H1 (cell line): Measurements from ENCODE around the gene PCDH9. TPM values are rescaled to one million over a fixed set of nuclear protein-coding genes. Genes with fewer than 3 reads are reported as not detected.

Source experiments
- CTCF ChIA-PET: fragments of 300-600 bp; sonication (Branson Sonifier 250); formaldehyde crosslinking; loops from one replicate; lab custom pipeline; 2021; ENCODE audit not compliant: partially characterized antibody; lab: Charles Lee
- POLR2A ChIA-PET: fragments of 300-600 bp; sonication (Branson Sonifier 250); formaldehyde crosslinking; loops from one replicate; lab custom pipeline; 2021; ENCODE audit warnings: inconsistent platforms; ENCODE audit not compliant: partially characterized antibody; lab: Charles Lee
- DNase-seq, 2 experiments: peaks; one replicate each; pipeline versions ENCODE4 v3.0.0 to v3.0.0-alpha.2; 2010 to 2022; ENCODE audit warnings: low spot score in 2 of 2, low read depth in 1 of 2, mixed read lengths in 1 of 2
- FAIRE-seq: peaks from 2 replicates; lab custom pipeline; 2011; peaks lifted over from hg19 to GRCh38; lab: Jason Lieb, UNC
- H2AFZ ChIP-seq: 2 replicates; pipeline ENCODE4 v1.8.1; 2012; ENCODE audit warnings: low read length, inconsistent platforms
- H2AK5ac ChIP-seq: 2 replicates; pipeline ENCODE4 v1.6.1; 2013; ENCODE audit warnings: low read depth, low read length
- H2BK120ac ChIP-seq: replicated peaks from 2 replicates; pipeline ENCODE3; 2013; ENCODE audit warnings: low read depth, low read length, inconsistent platforms
- H2BK12ac ChIP-seq: 2 replicates; pipeline ENCODE4 v1.6.1; 2013; ENCODE audit warnings: low read depth, low read length
- H2BK15ac ChIP-seq: 2 replicates; pipeline ENCODE4 v1.6.1; 2013; ENCODE audit warnings: low read length
- H2BK20ac ChIP-seq: 2 replicates; pipeline ENCODE4 v1.6.1; 2013; ENCODE audit warnings: low read length
- H2BK5ac ChIP-seq: 2 replicates; pipeline ENCODE4 v1.6.1; 2013; ENCODE audit warnings: low read depth, low read length
- H3K14ac ChIP-seq: 2 replicates; pipeline ENCODE4 v1.6.1; 2013; ENCODE audit warnings: inconsistent platforms; ENCODE audit not compliant: insufficient read length
- H3K18ac ChIP-seq: 2 replicates; pipeline ENCODE4 v1.6.1; 2013; ENCODE audit warnings: low read length; ENCODE audit errors: extremely low read depth
- H3K23ac ChIP-seq: 2 replicates; pipeline ENCODE4 v1.6.1; 2013; ENCODE audit warnings: inconsistent platforms; ENCODE audit not compliant: insufficient read length
- H3K23me2 ChIP-seq: 2 replicates; pipeline ENCODE4 v1.6.1; 2013; ENCODE audit warnings: low read depth, low read length
- H3K27ac ChIP-seq: 2 replicates; pipeline ENCODE4 v1.6.1; 2011; ENCODE audit warnings: low read depth, low read length, inconsistent platforms
- H3K27me3 ChIP-seq, 4 experiments: replicated peaks in 1 of 4; 1 replicate in 1 of 4; 2 replicates in 3 of 4; pipeline versions ENCODE4 v1.6.1 to v1.8.1; 2011 to 2013; ENCODE audit warnings: low read length in 3 of 4, mild to moderate bottlenecking in 3 of 4, inconsistent platforms in 2 of 4, mixed read lengths in 2 of 4, moderate library complexity in 1 of 4; ENCODE audit not compliant: control insufficient read depth in 3 of 4, insufficient read depth in 3 of 4; ENCODE audit errors: extremely low read depth in 1 of 4
- H3K36me3 ChIP-seq, 4 experiments: 2 replicates each; pipeline versions ENCODE4 v1.6.1 to v1.8.1; 2011 to 2013; ENCODE audit warnings: mild to moderate bottlenecking in 4 of 4, low read length in 3 of 4, moderate library complexity in 2 of 4, control low read depth in 1 of 4, inconsistent platforms in 1 of 4; ENCODE audit not compliant: insufficient read depth in 4 of 4, control insufficient read depth in 2 of 4
- H3K4ac ChIP-seq: replicated peaks from 2 replicates; pipeline ENCODE3; 2013; ENCODE audit warnings: low read length, low read depth, mixed read lengths, inconsistent platforms; ENCODE audit not compliant: insufficient read length
- H3K4me1 ChIP-seq, 4 experiments: replicated peaks in 1 of 4; 1 replicate in 1 of 4; 2 replicates in 3 of 4; pipeline versions ENCODE4 v1.6.1 to v1.8.1; 2011 to 2013; ENCODE audit warnings: low read length in 3 of 4, inconsistent platforms in 2 of 4, mixed read lengths in 1 of 4; ENCODE audit not compliant: insufficient read depth in 4 of 4, control insufficient read depth in 3 of 4
- H3K4me2 ChIP-seq, 2 experiments: 2 replicates each; pipeline versions ENCODE4 v1.6.1 to v1.8.1; 2011 to 2013; ENCODE audit warnings: low read depth in 2 of 2, low read length in 2 of 2, control low read depth in 1 of 2, inconsistent platforms in 1 of 2, mild to moderate bottlenecking in 1 of 2; ENCODE audit not compliant: insufficient read depth in 1 of 2
- H3K4me3 ChIP-seq, 4 experiments: fragments of 200-600, 300-600 bp in 1 of 4; sonication (generic), shearing (Covaris generic), sonication (Bioruptor Twin) in 1 of 4; 2 replicates each; pipeline versions ENCODE4 v1.5.1 to v1.8.1; 2011 to 2016; ENCODE audit warnings: low read length in 4 of 4, low read depth in 3 of 4, control low read depth in 2 of 4, inconsistent platforms in 2 of 4, mild to moderate bottlenecking in 2 of 4, mixed read lengths in 1 of 4, moderate library complexity in 1 of 4; ENCODE audit not compliant: insufficient read depth in 2 of 4; ENCODE audit errors: extremely low read depth in 1 of 4
- H3K56ac ChIP-seq: replicated peaks from 2 replicates; pipeline ENCODE3; 2013; ENCODE audit warnings: low read depth, mild to moderate bottlenecking, mixed read lengths, low read length, inconsistent platforms; ENCODE audit not compliant: insufficient read length
- H3K79me1 ChIP-seq: 2 replicates; pipeline ENCODE4 v1.6.1; 2013; ENCODE audit warnings: low read depth, low read length, control low read depth
- H3K79me2 ChIP-seq, 2 experiments: 2 replicates each; pipeline versions ENCODE4 v1.6.1 to v1.8.1; 2012 to 2013; ENCODE audit warnings: low read length in 2 of 2, mild to moderate bottlenecking in 2 of 2, inconsistent platforms in 1 of 2; ENCODE audit not compliant: insufficient read depth in 2 of 2, control insufficient read depth in 1 of 2
- H3K9ac ChIP-seq, 4 experiments: replicated peaks in 1 of 4; 1 replicate in 1 of 4; 2 replicates in 3 of 4; pipeline versions ENCODE4 v1.6.1 to v1.8.1; 2011 to 2013; ENCODE audit warnings: low read depth in 3 of 4, low read length in 3 of 4, control low read depth in 2 of 4, mild to moderate bottlenecking in 2 of 4, moderate library complexity in 2 of 4, inconsistent platforms in 1 of 4; ENCODE audit errors: extremely low read depth in 1 of 4
- H3K9me3 ChIP-seq, 2 experiments: 2 replicates each; pipeline versions ENCODE4 v1.6.1 to v1.8.1; 2012 to 2013; ENCODE audit warnings: mild to moderate bottlenecking in 2 of 2, moderate library complexity in 2 of 2, control low read depth in 1 of 2, inconsistent platforms in 1 of 2, low read depth in 1 of 2, low read length in 1 of 2, mixed read lengths in 1 of 2; ENCODE audit not compliant: insufficient read depth in 2 of 2
- H4K20me1 ChIP-seq, 2 experiments: replicated peaks in 1 of 2; 2 replicates each; pipeline versions ENCODE3 to v1.8.1; 2011 to 2013; ENCODE audit warnings: inconsistent platforms in 2 of 2, low read length in 2 of 2, mild to moderate bottlenecking in 1 of 2; ENCODE audit not compliant: insufficient read depth in 2 of 2, control insufficient read depth in 1 of 2
- H4K5ac ChIP-seq: 2 replicates; pipeline ENCODE4 v1.6.1; 2013; ENCODE audit warnings: low read length, low read depth, mixed read lengths, inconsistent platforms; ENCODE audit not compliant: insufficient read length
- H4K8ac ChIP-seq: 2 replicates; pipeline ENCODE4 v1.8.0; 2013; ENCODE audit warnings: mild to moderate bottlenecking, moderate library complexity, low read length, inconsistent platforms; ENCODE audit not compliant: insufficient read depth; ENCODE audit errors: extremely low read depth
- H4K91ac ChIP-seq: replicated peaks from 2 replicates; pipeline ENCODE3; 2013; ENCODE audit warnings: low read length, mixed read lengths, inconsistent platforms; ENCODE audit not compliant: insufficient read length
- CREB1 ChIP-seq: IDR thresholded peaks from 2 replicates; pipeline ENCODE4 v1.6.1; 2012; ENCODE audit warnings: inconsistent platforms
- FOSL1 ChIP-seq: IDR thresholded peaks from 2 replicates; pipeline ENCODE4 v1.6.1; 2011; ENCODE audit warnings: mild to moderate bottlenecking, low read depth, low read length, moderate library complexity; ENCODE audit not compliant: insufficient read depth
- JUN ChIP-seq: IDR thresholded peaks from 2 replicates; pipeline ENCODE4 v1.6.1; 2011; ENCODE audit warnings: low read depth, mild to moderate bottlenecking, improper control_type of control experiment, low read length
- NANOG ChIP-seq: IDR thresholded peaks from 2 replicates; pipeline ENCODE4 v1.6.1; 2011; ENCODE audit warnings: low read length, low read depth, mild to moderate bottlenecking, inconsistent platforms; ENCODE audit not compliant: insufficient read depth, poor library complexity, severe bottlenecking
- TAF7 ChIP-seq: optimal IDR thresholded peaks from 2 replicates; pipeline ENCODE3; 2011; ENCODE audit warnings: low read depth, mild to moderate bottlenecking, inconsistent platforms, low read length, moderate library complexity, borderline replicate concordance
- USF2 ChIP-seq: IDR thresholded peaks from 2 replicates; pipeline ENCODE4 v1.6.1; 2011; ENCODE audit warnings: low read length, improper control_type of control experiment
- WGBS, 2 experiments: shearing (Covaris generic) in 1 of 2; methylation state at CpG; one replicate each; pipeline versions ENCODE4 v1.1.6 to v1.1.7; 2013 to 2015; ENCODE audit warnings: low lambda C conversion rate in 2 of 2, mixed read lengths in 2 of 2, inconsistent platforms in 1 of 2, low coverage in 1 of 2, missing lambda C conversion rate in 1 of 2; ENCODE audit not compliant: insufficient replicate concordance in 2 of 2, insufficient coverage in 1 of 2, insufficient read length in 1 of 2; ENCODE audit errors: extremely low coverage in 1 of 2, missing lambda C conversion rate in 1 of 2; 5-methylcytosine and 5-hydroxymethylcytosine counted together
- polyA plus RNA-seq, 7 experiments: library from polyadenylated mRNA; depleted of rRNA in 3 of 7; stranded (reverse) in 5 of 7; unstranded in 2 of 7; fragments of >200 nt in 5 of 7; fragments of 200-250 nt in 2 of 7; gene quantifications; 1 replicate in 5 of 7; 2 replicates in 1 of 7; 4 replicates in 1 of 7; pipeline versions ENCODE4 v1.2.1 to v1.2.3, GENCODE V29; 2011 to 2013; ENCODE audit warnings: missing spikeins in 2 of 7, mixed read lengths in 2 of 7
- total RNA-seq: library from RNA; stranded (reverse); fragmentation: NEBNext Ultra II Directional; extraction: Animal tissue kit (Norgen Biotek cat#: 25700); gene quantifications from 2 replicates; pipeline ENCODE4 v1.2.1, GENCODE V29; 2021

PCDH9 gene
- total and polyA plus RNA-seq, 2 of the 8 experiments (the other 6 are each of a cell fraction or from before 2014, with no cell fraction given), result 0.12 to 0.60 TPM

GRCh38 chr13:66483712-66484111, 746.4 kb downstream of the PCDH9 start:
- H2AK5ac ChIP-seq, result no peak overlapping the region
- ChIA-PET CTCF (interaction anchor here (1.3 to 1.4 kb wide), 2 partner anchors 9 to 14 kb away, joined by 4 read pairs; no protein-coding TSS in a partner anchor), POLR2A (no interaction called here)
- H4K91ac ChIP-seq, result no peak overlapping the region
- no peak overlapping the region for H3K56ac ChIP-seq
- H3K27ac ChIP-seq, result no peak overlapping the region
- 91% methylated on average over 9 of the region's 9 CpGs; no CpG with 5 or more reads in 1 of the 2 experiments for WGBS, 2 experiments
- no peak overlapping the region for H2BK12ac ChIP-seq
- no peaks in the 10 kb centered on the region for H3K4me1 ChIP-seq
- no peak overlapping the region for H3K9ac ChIP-seq
- no peak overlapping the region for H3K4me3 ChIP-seq
- H3K4me2 ChIP-seq, result no peak overlapping the region
- FAIRE-seq (no peak), DNase-seq (no peak)
- no peaks in the 10 kb centered on the region for H3K79me1 ChIP-seq
- H3K23ac ChIP-seq, result no peak overlapping the region
- H3K23me2 ChIP-seq, result no peaks in the 10 kb centered on the region
- H4K20me1 ChIP-seq, result no peaks in the 10 kb centered on the region
- no peak overlapping the region for H4K8ac ChIP-seq
- no peak overlapping the region for H3K18ac ChIP-seq
- H3K36me3 ChIP-seq, result no peaks in the 10 kb centered on the region; a peak in 1 of 8 replicates
- no peaks in the 10 kb centered on the region for H3K27me3 ChIP-seq
- H2BK20ac ChIP-seq, result no peak overlapping the region
- H2BK5ac ChIP-seq, result no peak overlapping the region
- H3K4ac ChIP-seq, result no peak overlapping the region
- TF ChIP-seq TAF7 (no peak), NANOG (no peak), CREB1 (no peak), JUN (no peak), USF2 (no peak), FOSL1 (no peak)
- H2BK15ac ChIP-seq, result no peak overlapping the region
- H2BK120ac ChIP-seq, result no peak overlapping the region
- no peaks in the 10 kb centered on the region for H3K9me3 ChIP-seq
- H3K14ac ChIP-seq, result no peak overlapping the region
- no peak overlapping the region for H4K5ac ChIP-seq
- H2AFZ ChIP-seq, result no peak overlapping the region
- H3K79me2 ChIP-seq, result no peaks in the 10 kb centered on the region
